Measurements from ENCODE around the gene ORAI2. TPM values are rescaled to one million over a fixed set of nuclear protein-coding genes. Genes with fewer than 3 reads are reported as not detected.

The ORAI2 gene
- total and polyA plus RNA-seq, 2 of the 13 experiments (the other 11 are each of a cell fraction or from before 2014, with no cell fraction given): 3.0 to 6.0 TPM

DNA sequence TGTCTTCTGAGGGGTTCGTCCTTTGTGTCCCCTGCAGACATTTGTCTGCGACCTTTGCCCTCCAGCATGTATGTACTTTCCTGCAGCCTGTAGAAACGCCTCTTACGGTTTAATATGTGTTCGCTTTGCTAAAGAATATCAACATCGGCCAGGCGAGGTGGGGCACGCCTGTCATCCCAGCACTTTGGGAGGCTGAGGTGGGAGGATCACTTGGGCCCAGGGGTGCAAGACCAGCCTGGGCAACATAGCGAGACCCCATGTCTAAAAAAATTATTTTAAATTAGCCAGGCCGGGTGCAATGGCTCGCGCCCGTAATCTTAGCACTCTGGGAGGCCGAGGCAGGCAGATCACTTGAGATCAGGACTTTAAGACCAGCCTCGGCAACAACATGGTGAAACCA is 15.8 kb downstream of the ORAI2 start:
- ChIA-PET CTCF (ENCODE audit: low intra/inter-chr PET ratio, low total read pairs) (no interaction called here), POLR2A (no interaction called here)
- no peak overlapping the region for H3K9ac ChIP-seq (ENCODE audit: insufficient read depth, low read depth, low read length)
- no peaks in the 10 kb centered on the region for H3K79me2 ChIP-seq (ENCODE audit: insufficient read depth, low read length)
- DNase-seq (ENCODE audit: low spot score): no peak
- no peak for FAIRE-seq
- intact Hi-C loops (cut with micrococcal nuclease; ENCODE audit: unreplicated experiment): no loop called here
- H3K27me3 ChIP-seq (ENCODE audit: control insufficient read depth in 1 of 2, insufficient read depth in 2 of 2, low read length in 2 of 2): no peaks in the 10 kb centered on the region
- ATAC-seq: no peak
- no peak overlapping the region for H3K4me2 ChIP-seq (ENCODE audit: low read depth, low read length)
- H3K4me3 ChIP-seq (replicated peaks in 1 of 3; ENCODE audit: insufficient read depth in 1 of 3, low read depth in 2 of 3, low read length in 3 of 3): no peak overlapping the region
- in situ Hi-C loops (cut with HindIII; ENCODE audit: extremely low pct_ligation_motif_present, low pct_unique_long_range_greater_than_20kb): no loop called here
- H3K9me3 ChIP-seq (ENCODE audit: low read length): no peaks in the 10 kb centered on the region
- H4K20me1 ChIP-seq (ENCODE audit: insufficient read depth, low read length): no peaks in the 10 kb centered on the region
- H3K4me1 ChIP-seq (ENCODE audit: insufficient read depth, low read length): peaks cover 16% of the 10 kb centered on the region
- BruUV-seq (replicated peaks): no TSS peak
- no peak overlapping the region for H3K27ac ChIP-seq (ENCODE audit: extremely low read length, insufficient read depth, low read length)
- no peak overlapping the region for H2AFZ ChIP-seq (ENCODE audit: low read length)
- H3K36me3 ChIP-seq (replicated peaks in 1 of 2; ENCODE audit: control insufficient read depth in 1 of 2, insufficient read depth in 2 of 2, low read length in 2 of 2): no peaks in the 10 kb centered on the region
- 88% methylated on average over 15 of the region's 15 CpGs for WGBS (ENCODE audit: low lambda C conversion rate)
- TF ChIP-seq, protein P1, sequence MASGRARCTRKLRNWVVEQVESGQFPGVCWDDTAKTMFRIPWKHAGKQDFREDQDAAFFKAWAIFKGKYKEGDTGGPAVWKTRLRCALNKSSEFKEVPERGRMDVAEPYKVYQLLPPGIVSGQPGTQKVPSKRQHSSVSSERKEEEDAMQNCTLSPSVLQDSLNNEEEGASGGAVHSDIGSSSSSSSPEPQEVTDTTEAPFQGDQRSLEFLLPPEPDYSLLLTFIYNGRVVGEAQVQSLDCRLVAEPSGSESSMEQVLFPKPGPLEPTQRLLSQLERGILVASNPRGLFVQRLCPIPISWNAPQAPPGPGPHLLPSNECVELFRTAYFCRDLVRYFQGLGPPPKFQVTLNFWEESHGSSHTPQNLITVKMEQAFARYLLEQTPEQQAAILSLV (CRISPR knock-in tag; IDR thresholded peaks at IDR 0.05; ENCODE audit: borderline replicate concordance): no peak
- TF ChIP-seq, protein P2, sequence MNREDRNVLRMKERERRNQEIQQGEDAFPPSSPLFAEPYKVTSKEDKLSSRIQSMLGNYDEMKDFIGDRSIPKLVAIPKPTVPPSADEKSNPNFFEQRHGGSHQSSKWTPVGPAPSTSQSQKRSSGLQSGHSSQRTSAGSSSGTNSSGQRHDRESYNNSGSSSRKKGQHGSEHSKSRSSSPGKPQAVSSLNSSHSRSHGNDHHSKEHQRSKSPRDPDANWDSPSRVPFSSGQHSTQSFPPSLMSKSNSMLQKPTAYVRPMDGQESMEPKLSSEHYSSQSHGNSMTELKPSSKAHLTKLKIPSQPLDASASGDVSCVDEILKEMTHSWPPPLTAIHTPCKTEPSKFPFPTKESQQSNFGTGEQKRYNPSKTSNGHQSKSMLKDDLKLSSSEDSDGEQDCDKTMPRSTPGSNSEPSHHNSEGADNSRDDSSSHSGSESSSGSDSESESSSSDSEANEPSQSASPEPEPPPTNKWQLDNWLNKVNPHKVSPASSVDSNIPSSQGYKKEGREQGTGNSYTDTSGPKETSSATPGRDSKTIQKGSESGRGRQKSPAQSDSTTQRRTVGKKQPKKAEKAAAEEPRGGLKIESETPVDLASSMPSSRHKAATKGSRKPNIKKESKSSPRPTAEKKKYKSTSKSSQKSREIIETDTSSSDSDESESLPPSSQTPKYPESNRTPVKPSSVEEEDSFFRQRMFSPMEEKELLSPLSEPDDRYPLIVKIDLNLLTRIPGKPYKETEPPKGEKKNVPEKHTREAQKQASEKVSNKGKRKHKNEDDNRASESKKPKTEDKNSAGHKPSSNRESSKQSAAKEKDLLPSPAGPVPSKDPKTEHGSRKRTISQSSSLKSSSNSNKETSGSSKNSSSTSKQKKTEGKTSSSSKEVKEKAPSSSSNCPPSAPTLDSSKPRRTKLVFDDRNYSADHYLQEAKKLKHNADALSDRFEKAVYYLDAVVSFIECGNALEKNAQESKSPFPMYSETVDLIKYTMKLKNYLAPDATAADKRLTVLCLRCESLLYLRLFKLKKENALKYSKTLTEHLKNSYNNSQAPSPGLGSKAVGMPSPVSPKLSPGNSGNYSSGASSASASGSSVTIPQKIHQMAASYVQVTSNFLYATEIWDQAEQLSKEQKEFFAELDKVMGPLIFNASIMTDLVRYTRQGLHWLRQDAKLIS (CRISPR knock-in tag; IDR thresholded peaks at IDR 0.05): no peak
- TF ChIP-seq ZNF263 (CRISPR knock-in tag; IDR thresholded peaks at IDR 0.05) (no peak), CBX2 (IDR thresholded peaks at IDR 0.05; ENCODE audit: low read depth, low read length) (no peak), CBX2 (CRISPR knock-in tag; IDR thresholded peaks at IDR 0.05; ENCODE audit: low read depth) (no peak), HOXA7 (CRISPR knock-in tag; IDR thresholded peaks at IDR 0.05) (no peak), ZBTB33 (CRISPR knock-in tag; IDR thresholded peaks at IDR 0.05) (no peak)
- TF ChIP-seq, protein P3, sequence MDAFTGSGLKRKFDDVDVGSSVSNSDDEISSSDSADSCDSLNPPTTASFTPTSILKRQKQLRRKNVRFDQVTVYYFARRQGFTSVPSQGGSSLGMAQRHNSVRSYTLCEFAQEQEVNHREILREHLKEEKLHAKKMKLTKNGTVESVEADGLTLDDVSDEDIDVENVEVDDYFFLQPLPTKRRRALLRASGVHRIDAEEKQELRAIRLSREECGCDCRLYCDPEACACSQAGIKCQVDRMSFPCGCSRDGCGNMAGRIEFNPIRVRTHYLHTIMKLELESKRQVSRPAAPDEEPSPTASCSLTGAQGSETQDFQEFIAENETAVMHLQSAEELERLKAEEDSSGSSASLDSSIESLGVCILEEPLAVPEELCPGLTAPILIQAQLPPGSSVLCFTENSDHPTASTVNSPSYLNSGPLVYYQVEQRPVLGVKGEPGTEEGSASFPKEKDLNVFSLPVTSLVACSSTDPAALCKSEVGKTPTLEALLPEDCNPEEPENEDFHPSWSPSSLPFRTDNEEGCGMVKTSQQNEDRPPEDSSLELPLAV (CRISPR knock-in tag; conservative IDR thresholded peaks at IDR 0.05; ENCODE audit: low read depth): no peak

Data from HepG2 (cell line).